B cell (primary cell): ENCODE data around the gene MOB3A. TPM values are rescaled to one million over a fixed set of nuclear protein-coding genes. Genes with fewer than 3 reads are reported as not detected.

Experiments used
- ATAC-seq: fragments of 200-7000 bp; cut with Tn5 transposase; one replicate; pipeline ENCODE4 v1.10.0; 2021; ENCODE audit warnings: low read depth, mild to moderate bottlenecking, moderate number of reproducible peaks, moderate library complexity
- CTCF ChIA-PET: fragments of 350-600 bp; sonication (Branson Sonifier 250); formaldehyde crosslinking; loops from one replicate; lab custom pipeline; 2021; ENCODE audit warnings: antibody characterized with exemption, inconsistent platforms; lab: Charles Lee
- POLR2A ChIA-PET: fragments of 350-600 bp; sonication (Branson Sonifier 250); formaldehyde crosslinking; loops from one replicate; lab custom pipeline; 2021; ENCODE audit warnings: antibody characterized with exemption; lab: Charles Lee
- DNase-seq: peaks from one replicate; pipeline ENCODE4 v3.0.0; 2013
- H2AFZ ChIP-seq: 2 replicates; pipeline ENCODE4 v1.6.1; 2012; ENCODE audit warnings: mild to moderate bottlenecking, low read depth, low read length; ENCODE audit not compliant: insufficient read depth, poor library complexity, severe bottlenecking
- H3K27ac ChIP-seq, 2 donors: 1 replicate in 1 of 2; 2 replicates in 1 of 2; pipeline ENCODE4 v1.5.1; 2012 to 2013; ENCODE audit warnings: low read length in 2 of 2, mild to moderate bottlenecking in 2 of 2, moderate library complexity in 1 of 2
- H3K27me3 ChIP-seq, 4 experiments: fragments of 200-600 bp in 1 of 4; sonication (generic) in 1 of 4; replicated peaks in 1 of 4; 1 replicate in 2 of 4; 2 replicates in 2 of 4; pipeline versions ENCODE4 v1.6.1 to v1.7.0; 2013 to 2016; ENCODE audit warnings: low read length in 3 of 4, mild to moderate bottlenecking in 2 of 4, mixed read lengths in 1 of 4, moderate library complexity in 1 of 4; ENCODE audit not compliant: insufficient read depth in 4 of 4, control insufficient read depth in 3 of 4; ENCODE audit errors: control extremely low read depth in 1 of 4
- H3K36me3 ChIP-seq, 2 experiments: replicated peaks in 1 of 2; 1 replicate in 1 of 2; 2 replicates in 1 of 2; pipeline versions ENCODE4 v1.6.1 to v1.7.1; 2013; ENCODE audit warnings: low read length in 1 of 2; ENCODE audit not compliant: insufficient read depth in 2 of 2, control insufficient read depth in 1 of 2; ENCODE audit errors: control extremely low read depth in 1 of 2, extremely low read depth in 1 of 2
- H3K4me1 ChIP-seq, 2 donors: fragments of 200-600 bp in 1 of 2; sonication (generic) in 1 of 2; 1 replicate in 1 of 2; 2 replicates in 1 of 2; pipeline versions ENCODE4 v1.5.1 to v1.6.1; 2013 to 2017; ENCODE audit warnings: low read length in 2 of 2; ENCODE audit not compliant: control insufficient read depth in 2 of 2, insufficient read depth in 2 of 2
- H3K4me2 ChIP-seq: replicated peaks from 2 replicates; pipeline ENCODE3; 2012; ENCODE audit warnings: mild to moderate bottlenecking, low read depth, low read length; ENCODE audit not compliant: poor library complexity, severe bottlenecking
- H3K4me3 ChIP-seq, 5 experiments: fragments of 200-600 bp in 1 of 5; sonication (generic) in 1 of 5; 1 replicate in 3 of 5; 2 replicates in 2 of 5; pipeline versions ENCODE4 v1.5.1 to v1.7.0; 2011 to 2016; ENCODE audit warnings: low read length in 4 of 5, mild to moderate bottlenecking in 4 of 5, low read depth in 2 of 5, control low read depth in 1 of 5, moderate library complexity in 1 of 5; ENCODE audit not compliant: insufficient read depth in 1 of 5; ENCODE audit errors: control extremely low read depth in 1 of 5, extremely low read depth in 1 of 5
- H3K79me2 ChIP-seq: fragments of 200-600 bp; sonication (generic); one replicate; pipeline ENCODE4 v1.6.0; 2016; ENCODE audit warnings: low read length; ENCODE audit not compliant: control insufficient read depth, insufficient read depth
- H3K9ac ChIP-seq: fragments of 200-600 bp; sonication (generic); 2 replicates; pipeline ENCODE4 v1.6.1; 2017; ENCODE audit warnings: mild to moderate bottlenecking, low read length, moderate library complexity
- H3K9me3 ChIP-seq, 3 donors: one replicate each; pipeline versions ENCODE4 v1.6.1 to v1.7.1; 2013; ENCODE audit warnings: low read length in 2 of 3; ENCODE audit not compliant: control insufficient read depth in 2 of 3, insufficient read depth in 1 of 3; ENCODE audit errors: control extremely low read depth in 1 of 3
- H4K20me1 ChIP-seq: 2 replicates; pipeline ENCODE4 v1.6.0; 2012; ENCODE audit warnings: mild to moderate bottlenecking, low read length; ENCODE audit not compliant: insufficient read depth, control insufficient read depth, poor library complexity, severe bottlenecking
- H3K27ac Mint-ChIP-seq: one replicate; pipeline ENCODE4 v1.8.0; 2021; ENCODE audit warnings: mixed read lengths
- H3K27me3 Mint-ChIP-seq: one replicate; pipeline ENCODE4 v1.8.0; 2021; ENCODE audit warnings: mixed read lengths
- H3K4me1 Mint-ChIP-seq: one replicate; pipeline ENCODE4 v1.8.0; 2021; ENCODE audit warnings: mixed read lengths
- H3K4me3 Mint-ChIP-seq: one replicate; pipeline ENCODE4 v1.8.0; 2021; ENCODE audit warnings: mixed read lengths
- H3K9me3 Mint-ChIP-seq: one replicate; pipeline ENCODE4 v1.8.0; 2022; ENCODE audit warnings: mixed read lengths; ENCODE audit not compliant: insufficient read depth
- EZH2 ChIP-seq: IDR thresholded peaks from 2 replicates; pipeline ENCODE4 v1.6.1; 2012; ENCODE audit warnings: borderline replicate concordance, low read depth, mild to moderate bottlenecking, moderate library complexity, low read length; ENCODE audit not compliant: insufficient read depth, poor library complexity, severe bottlenecking
- WGBS: methylation state at CpG from one replicate; pipeline ENCODE4 v1.1.5; 2013; ENCODE audit warnings: missing lambda C conversion rate; ENCODE audit not compliant: insufficient coverage; 5-methylcytosine and 5-hydroxymethylcytosine counted together
- intact Hi-C: fragments of 100-400 bp; cut with micrococcal nuclease; formaldehyde crosslinking; loops from one replicate; pipeline ENCODE4 v1.10.0; 2022
- polyA plus RNA-seq: library from polyadenylated mRNA; depleted of rRNA; stranded (reverse); fragments of >200 nt; gene quantifications from 2 replicates; pipeline ENCODE4 v1.2.3, GENCODE V29; 2012
- total RNA-seq, 2 donors: library from RNA; stranded (reverse); fragments of 120-200 nt in 1 of 2; gene quantifications; 1 replicate in 1 of 2; 2 replicates in 1 of 2; pipeline versions ENCODE4 v1.2.3 to v1.2.4, GENCODE V29; 2013 to 2022
- TF ChIP-seq, protein P1 (sequence below): fragments of 200-600 bp; IDR thresholded peaks from one replicate; pipeline ENCODE4 v1.8.0; 2022; ENCODE audit warnings: antibody characterized with exemption, mild to moderate bottlenecking

Gene MOB3A
- total and polyA plus RNA-seq, 2 donors (not counting 1 experiment from before 2014, with no cell fraction given) = 190 to 228 TPM

DNA sequence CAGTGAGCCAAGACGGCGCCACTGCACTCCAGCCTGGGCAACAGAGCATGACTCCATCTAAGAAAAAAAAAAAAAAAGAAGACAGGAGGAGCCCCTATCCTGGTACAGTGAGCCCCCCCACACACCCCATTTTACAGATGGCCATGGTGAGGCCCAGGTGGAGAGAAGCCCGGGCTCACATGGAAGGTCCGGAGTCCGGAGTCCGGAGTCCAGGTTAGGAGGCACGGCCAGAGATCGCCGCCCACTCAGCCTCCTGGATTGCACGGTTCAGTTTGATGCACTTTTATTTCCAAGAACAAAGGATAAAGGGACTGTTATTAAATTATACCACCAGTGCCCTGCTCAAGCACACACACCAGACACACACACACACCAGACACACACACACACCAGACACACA lies 69.4 kb downstream of the MOB3A start:
- H3K27ac Mint-ChIP-seq = no peak overlapping the region
- Histone ChIP-seq H3K27me3 (no peaks in the 10 kb centered on the region), H3K9me3 (no peaks in the 10 kb centered on the region), H3K4me2 (no peak overlapping the region), H3K4me1 (peaks cover under 1 to 3% of the 10 kb centered on the region in 2 donors), H3K9ac (no peak overlapping the region), H3K27ac (no peak overlapping the region), H3K79me2 (no peaks in the 10 kb centered on the region), H4K20me1 (no peaks in the 10 kb centered on the region), H3K36me3 (no peaks in the 10 kb centered on the region), H3K4me3 (no peak overlapping the region), H2AFZ (no peak overlapping the region)
- ATAC-seq = no peak
- no peak for DNase-seq
- intact Hi-C loops = no loop called here
- 97% methylated on average over 5 of the region's 10 CpGs for WGBS
- peaks cover under 1% of the 10 kb centered on the region for H3K4me1 Mint-ChIP-seq
- H3K9me3 Mint-ChIP-seq = no peaks in the 10 kb centered on the region
- TF ChIP-seq, protein P1, sequence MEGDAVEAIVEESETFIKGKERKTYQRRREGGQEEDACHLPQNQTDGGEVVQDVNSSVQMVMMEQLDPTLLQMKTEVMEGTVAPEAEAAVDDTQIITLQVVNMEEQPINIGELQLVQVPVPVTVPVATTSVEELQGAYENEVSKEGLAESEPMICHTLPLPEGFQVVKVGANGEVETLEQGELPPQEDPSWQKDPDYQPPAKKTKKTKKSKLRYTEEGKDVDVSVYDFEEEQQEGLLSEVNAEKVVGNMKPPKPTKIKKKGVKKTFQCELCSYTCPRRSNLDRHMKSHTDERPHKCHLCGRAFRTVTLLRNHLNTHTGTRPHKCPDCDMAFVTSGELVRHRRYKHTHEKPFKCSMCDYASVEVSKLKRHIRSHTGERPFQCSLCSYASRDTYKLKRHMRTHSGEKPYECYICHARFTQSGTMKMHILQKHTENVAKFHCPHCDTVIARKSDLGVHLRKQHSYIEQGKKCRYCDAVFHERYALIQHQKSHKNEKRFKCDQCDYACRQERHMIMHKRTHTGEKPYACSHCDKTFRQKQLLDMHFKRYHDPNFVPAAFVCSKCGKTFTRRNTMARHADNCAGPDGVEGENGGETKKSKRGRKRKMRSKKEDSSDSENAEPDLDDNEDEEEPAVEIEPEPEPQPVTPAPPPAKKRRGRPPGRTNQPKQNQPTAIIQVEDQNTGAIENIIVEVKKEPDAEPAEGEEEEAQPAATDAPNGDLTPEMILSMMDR = no peak
- TF ChIP-seq EZH2 = no peak
- no peak overlapping the region for H3K4me3 Mint-ChIP-seq
- ChIA-PET POLR2A (no interaction called here), CTCF (interaction anchor here (0.5 kb wide), 1 partner anchor 93 kb away, joined by 3 read pairs; no protein-coding TSS in a partner anchor)
- H3K27me3 Mint-ChIP-seq = no peaks in the 10 kb centered on the region

DNA sequence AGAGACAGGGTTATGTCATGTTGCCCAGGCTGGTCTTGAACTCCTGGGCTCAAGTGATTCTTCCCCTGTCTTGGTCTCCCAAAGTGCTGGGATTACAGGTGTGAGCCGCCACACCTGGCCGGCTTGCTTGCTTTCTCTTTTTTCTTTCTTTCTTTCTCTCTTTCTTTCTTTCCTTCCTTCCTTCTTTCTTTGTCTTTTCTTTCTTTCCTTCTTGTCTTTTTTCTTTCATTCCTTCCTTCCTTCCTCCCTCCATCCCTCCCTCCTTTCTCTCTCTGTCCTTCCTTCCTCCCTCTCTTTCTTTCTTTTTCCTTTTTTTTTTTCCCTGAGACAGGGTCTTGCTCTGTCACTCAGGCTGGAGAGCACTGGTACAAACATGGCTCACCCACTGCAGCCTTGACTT lies 73.8 kb downstream of the MOB3A start:
- WGBS = 100% methylated on average over 1 of the region's 2 CpGs
- no peaks in the 10 kb centered on the region for H3K27me3 Mint-ChIP-seq
- no peak overlapping the region for H3K4me3 ChIP-seq
- H3K4me1 ChIP-seq = peaks cover 5 to 7% of the 10 kb centered on the region in 2 donors
- no peak overlapping the region for H3K27ac Mint-ChIP-seq
- peaks cover 13% of the 10 kb centered on the region for H3K79me2 ChIP-seq
- H3K9me3 ChIP-seq = no peaks in the 10 kb centered on the region
- H2AFZ ChIP-seq = no peak overlapping the region
- no peaks in the 10 kb centered on the region for H3K27me3 ChIP-seq
- no peak overlapping the region for H3K4me2 ChIP-seq
- peaks cover 4% of the 10 kb centered on the region for H3K4me1 Mint-ChIP-seq
- POLR2A ChIA-PET = interaction anchor here (0.6 to 1.1 kb wide), 3 partner anchors 21 to 81 kb away, joined by 4 read pairs; no protein-coding TSS in a partner anchor
- no peaks in the 10 kb centered on the region for H3K36me3 ChIP-seq
- H4K20me1 ChIP-seq = no peaks in the 10 kb centered on the region
- no peak overlapping the region for H3K9ac ChIP-seq
- no peak overlapping the region for H3K27ac ChIP-seq
- ATAC-seq (no peak), DNase-seq (no peak)
- H3K9me3 Mint-ChIP-seq = no peaks in the 10 kb centered on the region
- CTCF ChIA-PET = interaction anchor here (1.1 to 1.2 kb wide), 2 partner anchors 14 to 88 kb away, joined by 3 read pairs; no protein-coding TSS in a partner anchor
- intact Hi-C loops = no loop called here
- no peak overlapping the region for H3K4me3 Mint-ChIP-seq
- TF ChIP-seq, protein P1 = no peak
- TF ChIP-seq EZH2 = no peak
